ENCODE data around the gene ABCC1.

The ABCC1 gene

GRCh38 chr16:16191493-16192167 is 242.2 kb downstream of the ABCC1 start:
- in situ Hi-C loops (cut with HindIII; ENCODE audit: low pct_unique_long_range_greater_than_20kb, low sequenced_read_pairs) = no loop called here
- no peak for DNase-seq (ENCODE audit: low read depth in 1 of 2, low spot score in 1 of 2)
- no peak for TF ChIP-seq JUND (IDR thresholded peaks at IDR 0.05; ENCODE audit: low read depth)

Measured in T47D (cell line).